HEK293T (cell line): ENCODE measurements around the gene SYTL1.

ENCODE experiments used
- ARNT ChIP-seq: fragments of 450-650 bp; IDR thresholded peaks from 2 replicates; pipeline ENCODE4 v1.6.1; 2017; ENCODE audit warnings: mild to moderate bottlenecking
- BHLHE40 ChIP-seq: fragments of 450-650 bp; IDR thresholded peaks from 2 replicates; pipeline ENCODE4 v1.6.1; 2016; ENCODE audit warnings: mild to moderate bottlenecking, moderate library complexity, borderline replicate concordance
- ELF4 ChIP-seq: fragments of 450-650 bp; IDR thresholded peaks from 2 replicates; pipeline ENCODE4 v1.6.1; 2017; ENCODE audit warnings: antibody characterized with exemption
- FOXK2 ChIP-seq: fragments of 450-650 bp; IDR thresholded peaks from 2 replicates; pipeline ENCODE4 v1.6.1; 2016; ENCODE audit warnings: mild to moderate bottlenecking
- FOXM1 ChIP-seq: fragments of 450-650 bp; IDR thresholded peaks from 2 replicates; pipeline ENCODE4 v1.6.1; 2017; ENCODE audit warnings: mild to moderate bottlenecking, borderline replicate concordance
- L3MBTL2 ChIP-seq: fragments of 450-650 bp; conservative IDR thresholded peaks from 2 replicates; pipeline ENCODE4 v1.6.1; 2016; ENCODE audit warnings: mild to moderate bottlenecking
- SP1 ChIP-seq: fragments of 450-650 bp; IDR thresholded peaks from 2 replicates; pipeline ENCODE4 v1.6.1; 2017
- SUZ12 ChIP-seq: fragments of 450-650 bp; IDR thresholded peaks from 2 replicates; pipeline ENCODE4 v1.6.1; 2016; ENCODE audit warnings: mild to moderate bottlenecking
- TF ChIP-seq, protein P1 (sequence below): fragments of 450-650 bp; IDR thresholded peaks from 2 replicates; pipeline ENCODE4 v1.6.1; 2016

DNA sequence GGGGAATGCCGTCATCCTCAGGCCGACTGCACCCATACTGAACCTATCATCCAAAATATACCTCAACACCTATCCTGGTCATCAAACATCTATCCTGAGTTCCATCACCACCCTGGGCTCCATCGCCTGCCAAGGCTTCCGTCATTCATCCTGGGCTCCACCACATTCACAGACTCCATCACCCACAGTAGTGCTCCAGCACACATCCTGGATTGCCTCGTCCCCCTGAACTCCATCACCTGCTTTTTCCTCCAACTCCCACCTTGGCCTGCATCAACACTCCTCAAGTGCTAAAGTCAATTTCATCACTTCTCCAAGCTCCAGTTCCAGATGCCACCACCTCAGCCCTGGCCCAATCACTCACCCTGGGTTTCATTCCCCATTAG is 17.1 kb downstream of the SYTL1 start:
- TF ChIP-seq BHLHE40 (no peak), ELF4 (no peak), SUZ12 (no peak), SP1 (no peak), FOXM1 (no peak), FOXK2 (no peak), L3MBTL2 (no peak), ARNT (no peak)
- TF ChIP-seq, protein P1, sequence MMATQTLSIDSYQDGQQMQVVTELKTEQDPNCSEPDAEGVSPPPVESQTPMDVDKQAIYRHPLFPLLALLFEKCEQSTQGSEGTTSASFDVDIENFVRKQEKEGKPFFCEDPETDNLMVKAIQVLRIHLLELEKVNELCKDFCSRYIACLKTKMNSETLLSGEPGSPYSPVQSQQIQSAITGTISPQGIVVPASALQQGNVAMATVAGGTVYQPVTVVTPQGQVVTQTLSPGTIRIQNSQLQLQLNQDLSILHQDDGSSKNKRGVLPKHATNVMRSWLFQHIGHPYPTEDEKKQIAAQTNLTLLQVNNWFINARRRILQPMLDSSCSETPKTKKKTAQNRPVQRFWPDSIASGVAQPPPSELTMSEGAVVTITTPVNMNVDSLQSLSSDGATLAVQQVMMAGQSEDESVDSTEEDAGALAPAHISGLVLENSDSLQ = no peak
